HCT116 (cell line): Measurements from ENCODE around the gene DCUN1D5. TPM values are rescaled to one million over a fixed set of nuclear protein-coding genes. Genes with fewer than 3 reads are reported as not detected.

Source experiments
- ATAC-seq: fragments of 200-7000 bp; cut with Tn5 transposase; 2 replicates; pipeline ENCODE4 v1.9.1; 2020; ENCODE audit warnings: mild to moderate bottlenecking, moderate library complexity
- BruUV-seq: library from RNA; stranded (reverse); fragments of 400-500 nt; replicated peaks from 2 replicates; lab custom pipeline; 2021; lab: Mats Ljungman, UMichigan
- CTCF ChIA-PET: fragments of 300-600 bp; sonication (Branson Sonifier 250); formaldehyde crosslinking; loops from one replicate; lab custom pipeline; 2021; ENCODE audit warnings: antibody characterized with exemption; lab: Charles Lee
- POLR2A ChIA-PET: fragments of 300-600, 350-600 bp; sonication (Branson Sonifier 250); formaldehyde crosslinking; loops from one replicate; lab custom pipeline; 2021; ENCODE audit warnings: antibody characterized with exemption; lab: Charles Lee
- RAD21 ChIA-PET, 2 experiments: fragments of 300-600 bp; sonication (Branson Sonifier 250); formaldehyde crosslinking; loops; one replicate each; lab custom pipeline; 2023; ENCODE audit warnings: low total read pairs in 2 of 2; ENCODE audit not compliant: uncharacterized antibody in 2 of 2, unreplicated experiment in 2 of 2, low non-redundant PET in 1 of 2; lab: Charles Lee
- DNase-seq: peaks from one replicate; pipeline ENCODE4 v3.0.0-alpha.2; 2010; ENCODE audit warnings: low read depth, low spot score
- H2AFZ ChIP-seq: fragments of 200-600 bp; shearing (Covaris generic), sonication (generic); 2 replicates; pipeline ENCODE4 v1.6.1; 2017; ENCODE audit warnings: low read depth, mixed run types, mixed read lengths, antibody characterized with exemption, low read length; ENCODE audit not compliant: poor library complexity, severe bottlenecking
- H3K27ac ChIP-seq: 2 replicates; pipeline ENCODE4 v1.5.1; 2012; ENCODE audit warnings: low read depth, low read length
- H3K27me3 ChIP-seq: fragments of 200-600 bp; sonication (generic); 2 replicates; pipeline ENCODE4 v1.6.1; 2016; ENCODE audit warnings: mixed run types, low read length, mixed read lengths; ENCODE audit not compliant: insufficient read depth
- H3K36me3 ChIP-seq, 2 experiments: fragments of 200-500 bp in 1 of 2; fragments of 200-600 bp in 1 of 2; sonication (Bioruptor generic) in 1 of 2; sonication (generic) in 1 of 2; 2 replicates each; pipeline versions ENCODE4 v1.5.1 to v1.6.1; 2014 to 2016; ENCODE audit warnings: low read length in 2 of 2, inconsistent platforms in 1 of 2, mixed read lengths in 1 of 2, mixed run types in 1 of 2; ENCODE audit not compliant: insufficient read depth in 2 of 2, control insufficient read depth in 1 of 2
- H3K4me1 ChIP-seq, 2 experiments: fragments of 200-600 bp in 1 of 2; sonication (generic) in 1 of 2; 2 replicates each; pipeline versions ENCODE4 v1.5.1 to v1.6.1; 2012 to 2017; ENCODE audit warnings: low read length in 2 of 2, inconsistent platforms in 1 of 2, mild to moderate bottlenecking in 1 of 2, mixed read lengths in 1 of 2, mixed run types in 1 of 2, moderate library complexity in 1 of 2; ENCODE audit not compliant: insufficient read depth in 2 of 2, control insufficient read depth in 1 of 2
- H3K4me2 ChIP-seq: fragments of 200-600 bp; sonication (generic); 2 replicates; pipeline ENCODE4 v1.6.1; 2017; ENCODE audit warnings: mixed run types, low read length, mixed read lengths
- H3K4me3 ChIP-seq, 2 experiments: fragments of 200-600 bp in 1 of 2; sonication (generic) in 1 of 2; replicated peaks in 1 of 2; 2 replicates each; pipeline ENCODE4 v1.5.1; 2011 to 2016; ENCODE audit warnings: low read length in 2 of 2, control low read depth in 1 of 2, low read depth in 1 of 2, mild to moderate bottlenecking in 1 of 2, mixed read lengths in 1 of 2, mixed run types in 1 of 2
- H3K79me2 ChIP-seq: fragments of 200-600 bp; sonication (generic); 2 replicates; pipeline ENCODE4 v1.6.1; 2017; ENCODE audit warnings: mild to moderate bottlenecking, mixed run types, low read length, moderate library complexity, mixed read lengths; ENCODE audit not compliant: insufficient read depth
- H3K9ac ChIP-seq: fragments of 200-600 bp; sonication (generic); 2 replicates; pipeline ENCODE4 v1.6.1; 2016; ENCODE audit warnings: low read length, mixed read lengths
- H3K9me2 ChIP-seq: fragments of 200-600 bp; sonication (generic), shearing (Covaris generic); 2 replicates; pipeline ENCODE4 v1.6.1; 2017; ENCODE audit warnings: mixed run types, mild to moderate bottlenecking, moderate library complexity; ENCODE audit not compliant: insufficient read depth
- H3K9me3 ChIP-seq, 2 experiments: fragments of 200-500 bp in 1 of 2; fragments of 200-600 bp in 1 of 2; sonication (Bioruptor generic) in 1 of 2; sonication (generic) in 1 of 2; 2 replicates each; pipeline ENCODE4 v1.6.1; 2014 to 2017; ENCODE audit warnings: low read length in 2 of 2, mixed read lengths in 2 of 2, inconsistent platforms in 1 of 2, low read depth in 1 of 2, mild to moderate bottlenecking in 1 of 2, mixed run types in 1 of 2, moderate library complexity in 1 of 2; ENCODE audit not compliant: control insufficient read depth in 1 of 2, insufficient read depth in 1 of 2
- H4K20me1 ChIP-seq: fragments of 200-600 bp; sonication (generic), shearing (Covaris generic); 2 replicates; pipeline ENCODE4 v1.6.1; 2017; ENCODE audit warnings: mixed run types, mild to moderate bottlenecking, moderate library complexity; ENCODE audit not compliant: insufficient read depth
- CBX3 ChIP-seq: IDR thresholded peaks from 2 replicates; pipeline ENCODE4 v1.6.1; 2012; ENCODE audit warnings: low read depth
- CEBPB ChIP-seq: IDR thresholded peaks from 2 replicates; pipeline ENCODE4 v1.6.1; 2012; ENCODE audit warnings: low read depth
- EGR1 ChIP-seq: IDR thresholded peaks from 2 replicates; pipeline ENCODE4 v1.6.1; 2012; ENCODE audit warnings: low read depth
- ELF1 ChIP-seq: IDR thresholded peaks from 2 replicates; pipeline ENCODE4 v1.6.1; 2012; ENCODE audit warnings: low read depth, borderline replicate concordance
- EZH2 ChIP-seq: fragments of 200-600 bp; sonication (generic); IDR thresholded peaks from 2 replicates; pipeline ENCODE4 v1.6.1; 2017; ENCODE audit warnings: antibody characterized with exemption, mixed run types
- EZH2phosphoT487 ChIP-seq: fragments of 200-600 bp; IDR thresholded peaks from 2 replicates; pipeline ENCODE4 v1.6.1; 2018; ENCODE audit warnings: antibody characterized with exemption, borderline replicate concordance
- FOSL1 ChIP-seq: IDR thresholded peaks from 2 replicates; pipeline ENCODE4 v1.6.1; 2012; ENCODE audit warnings: low read depth
- JUND ChIP-seq: IDR thresholded peaks from 2 replicates; pipeline ENCODE4 v1.6.1; 2012
- POLR2A ChIP-seq: IDR thresholded peaks from 2 replicates; pipeline ENCODE4 v1.7.0; 2011; ENCODE audit warnings: borderline replicate concordance; ENCODE audit not compliant: insufficient read depth, insufficient read length; ENCODE audit errors: extremely low read depth
- POLR2AphosphoS5 ChIP-seq: IDR thresholded peaks from 2 replicates; pipeline ENCODE4 v1.6.1; 2011; ENCODE audit warnings: mild to moderate bottlenecking, low read depth, low read length, moderate library complexity
- RAD21 ChIP-seq: IDR thresholded peaks from 2 replicates; pipeline ENCODE4 v1.6.1; 2012; ENCODE audit warnings: low read depth, mild to moderate bottlenecking
- SRF ChIP-seq: IDR thresholded peaks from 2 replicates; pipeline ENCODE4 v1.6.1; 2012; ENCODE audit warnings: low read depth
- TCF7L2 ChIP-seq: IDR thresholded peaks from 2 replicates; pipeline ENCODE4 v1.7.0; 2011; ENCODE audit warnings: borderline replicate concordance, inconsistent platforms; ENCODE audit not compliant: insufficient read depth, insufficient read length; ENCODE audit errors: extremely low read depth
- YY1 ChIP-seq: IDR thresholded peaks from 2 replicates; pipeline ENCODE4 v1.6.1; 2011; ENCODE audit warnings: low read length, low read depth, moderate library complexity, mild to moderate bottlenecking; ENCODE audit not compliant: insufficient replicate concordance; ENCODE audit errors: extremely low read depth
- ZFX ChIP-seq: fragments of 450-650 bp; IDR thresholded peaks from 2 replicates; pipeline ENCODE4 v1.6.1; 2017
- ZNF274 ChIP-seq: fragments of 200-500 bp; sonication (Bioruptor generic); IDR thresholded peaks from 2 replicates; pipeline ENCODE4 v1.6.1; 2014; ENCODE audit warnings: mild to moderate bottlenecking, low read depth, low read length, inconsistent platforms
- intact Hi-C: fragments of 100-400 bp; cut with micrococcal nuclease; formaldehyde crosslinking; loops from 2 replicates; pipeline ENCODE4 v1.10.0; 2022
- total RNA-seq: library from RNA; stranded (reverse); gene quantifications from one replicate; pipeline ENCODE4 v1.2.1, GENCODE V29; 2021; ENCODE audit not compliant: unreplicated experiment
- TF ChIP-seq, protein P1 (sequence below): IDR thresholded peaks from 2 replicates; pipeline ENCODE4 v1.6.1; 2012
- TF ChIP-seq, protein P2 (sequence below): IDR thresholded peaks from 2 replicates; pipeline ENCODE4 v1.6.1; 2012; ENCODE audit warnings: low read depth
- TF ChIP-seq, protein P3 (sequence below), 3 experiments: fragments of 200-600 bp in 1 of 3; sonication (generic) in 1 of 3; IDR thresholded peaks in 2 of 3; conservative IDR thresholded peaks in 1 of 3; 2 replicates each; pipeline ENCODE4 v1.5.1; 2012 to 2017; ENCODE audit warnings: low read depth in 2 of 3, low read length in 2 of 3, antibody characterized with exemption in 1 of 3, borderline replicate concordance in 1 of 3, control low read depth in 1 of 3, mild to moderate bottlenecking in 1 of 3, mixed read lengths in 1 of 3, mixed run types in 1 of 3, moderate library complexity in 1 of 3; ENCODE audit not compliant: insufficient read depth in 1 of 3
- TF ChIP-seq, protein P4 (sequence below): IDR thresholded peaks from 2 replicates; pipeline ENCODE4 v1.6.1; 2012

DCUN1D5 gene
- total RNA-seq, 1 experiment from 2014 or later, result 60.1 TPM

DNA sequence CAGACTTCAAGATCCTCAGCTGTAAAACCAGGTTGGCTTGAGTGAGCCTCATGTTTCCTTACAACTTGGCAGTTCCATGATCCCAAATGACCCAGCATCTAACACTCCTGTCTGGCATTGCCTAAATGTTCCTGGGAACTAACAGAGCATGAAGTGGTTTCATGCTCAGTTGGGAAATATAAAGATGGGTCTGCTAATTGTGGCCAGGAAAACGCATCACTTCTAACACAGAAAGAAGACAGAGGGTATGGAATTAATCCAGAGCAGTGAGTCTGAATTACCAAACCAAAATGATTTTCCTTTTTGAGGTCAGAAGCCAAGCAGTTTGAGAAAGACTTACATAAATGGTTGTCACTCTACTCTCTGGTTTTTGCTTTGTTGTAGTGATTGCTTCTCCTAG is 75.9 kb downstream of the DCUN1D5 start:
- no peak overlapping the region for H2AFZ ChIP-seq
- POLR2A ChIA-PET, result no interaction called here

More for the DNA sequence above, 75.9 kb downstream of the DCUN1D5 start:
- Histone ChIP-seq H3K9me3 (no peaks in the 10 kb centered on the region), H3K4me2 (no peak overlapping the region), H3K36me3 (no peaks in the 10 kb centered on the region), H3K79me2 (no peaks in the 10 kb centered on the region), H3K27me3 (no peaks in the 10 kb centered on the region), H4K20me1 (no peaks in the 10 kb centered on the region), H3K4me1 (no peaks in the 10 kb centered on the region), H3K4me3 (no peak overlapping the region), H3K9me2 (no peaks in the 10 kb centered on the region), H3K9ac (no peak overlapping the region), H3K27ac (no peak overlapping the region)
- ATAC-seq, result no peak
- no TSS peak for BruUV-seq
- RAD21 ChIA-PET, result no interaction called here
- no peak for DNase-seq
- TF ChIP-seq YY1 (no peak), CBX3 (no peak), RAD21 (no peak), SRF (no peak), EZH2phosphoT487 (no peak), POLR2A (no peak), ZNF274 (no peak), EZH2 (no peak), EGR1 (no peak), FOSL1 (no peak), ZFX (no peak), CEBPB (no peak), TCF7L2 (no peak), ELF1 (no peak), JUND (no peak), POLR2AphosphoS5 (no peak)
- TF ChIP-seq, protein P1, sequence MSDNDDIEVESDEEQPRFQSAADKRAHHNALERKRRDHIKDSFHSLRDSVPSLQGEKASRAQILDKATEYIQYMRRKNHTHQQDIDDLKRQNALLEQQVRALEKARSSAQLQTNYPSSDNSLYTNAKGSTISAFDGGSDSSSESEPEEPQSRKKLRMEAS, result no peak
- TF ChIP-seq, protein P2, sequence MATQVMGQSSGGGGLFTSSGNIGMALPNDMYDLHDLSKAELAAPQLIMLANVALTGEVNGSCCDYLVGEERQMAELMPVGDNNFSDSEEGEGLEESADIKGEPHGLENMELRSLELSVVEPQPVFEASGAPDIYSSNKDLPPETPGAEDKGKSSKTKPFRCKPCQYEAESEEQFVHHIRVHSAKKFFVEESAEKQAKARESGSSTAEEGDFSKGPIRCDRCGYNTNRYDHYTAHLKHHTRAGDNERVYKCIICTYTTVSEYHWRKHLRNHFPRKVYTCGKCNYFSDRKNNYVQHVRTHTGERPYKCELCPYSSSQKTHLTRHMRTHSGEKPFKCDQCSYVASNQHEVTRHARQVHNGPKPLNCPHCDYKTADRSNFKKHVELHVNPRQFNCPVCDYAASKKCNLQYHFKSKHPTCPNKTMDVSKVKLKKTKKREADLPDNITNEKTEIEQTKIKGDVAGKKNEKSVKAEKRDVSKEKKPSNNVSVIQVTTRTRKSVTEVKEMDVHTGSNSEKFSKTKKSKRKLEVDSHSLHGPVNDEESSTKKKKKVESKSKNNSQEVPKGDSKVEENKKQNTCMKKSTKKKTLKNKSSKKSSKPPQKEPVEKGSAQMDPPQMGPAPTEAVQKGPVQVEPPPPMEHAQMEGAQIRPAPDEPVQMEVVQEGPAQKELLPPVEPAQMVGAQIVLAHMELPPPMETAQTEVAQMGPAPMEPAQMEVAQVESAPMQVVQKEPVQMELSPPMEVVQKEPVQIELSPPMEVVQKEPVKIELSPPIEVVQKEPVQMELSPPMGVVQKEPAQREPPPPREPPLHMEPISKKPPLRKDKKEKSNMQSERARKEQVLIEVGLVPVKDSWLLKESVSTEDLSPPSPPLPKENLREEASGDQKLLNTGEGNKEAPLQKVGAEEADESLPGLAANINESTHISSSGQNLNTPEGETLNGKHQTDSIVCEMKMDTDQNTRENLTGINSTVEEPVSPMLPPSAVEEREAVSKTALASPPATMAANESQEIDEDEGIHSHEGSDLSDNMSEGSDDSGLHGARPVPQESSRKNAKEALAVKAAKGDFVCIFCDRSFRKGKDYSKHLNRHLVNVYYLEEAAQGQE, result no peak
- TF ChIP-seq, protein P3, sequence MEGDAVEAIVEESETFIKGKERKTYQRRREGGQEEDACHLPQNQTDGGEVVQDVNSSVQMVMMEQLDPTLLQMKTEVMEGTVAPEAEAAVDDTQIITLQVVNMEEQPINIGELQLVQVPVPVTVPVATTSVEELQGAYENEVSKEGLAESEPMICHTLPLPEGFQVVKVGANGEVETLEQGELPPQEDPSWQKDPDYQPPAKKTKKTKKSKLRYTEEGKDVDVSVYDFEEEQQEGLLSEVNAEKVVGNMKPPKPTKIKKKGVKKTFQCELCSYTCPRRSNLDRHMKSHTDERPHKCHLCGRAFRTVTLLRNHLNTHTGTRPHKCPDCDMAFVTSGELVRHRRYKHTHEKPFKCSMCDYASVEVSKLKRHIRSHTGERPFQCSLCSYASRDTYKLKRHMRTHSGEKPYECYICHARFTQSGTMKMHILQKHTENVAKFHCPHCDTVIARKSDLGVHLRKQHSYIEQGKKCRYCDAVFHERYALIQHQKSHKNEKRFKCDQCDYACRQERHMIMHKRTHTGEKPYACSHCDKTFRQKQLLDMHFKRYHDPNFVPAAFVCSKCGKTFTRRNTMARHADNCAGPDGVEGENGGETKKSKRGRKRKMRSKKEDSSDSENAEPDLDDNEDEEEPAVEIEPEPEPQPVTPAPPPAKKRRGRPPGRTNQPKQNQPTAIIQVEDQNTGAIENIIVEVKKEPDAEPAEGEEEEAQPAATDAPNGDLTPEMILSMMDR (IDR thresholded peaks at IDR 0.05 in 2 of 3, conservative IDR thresholded peaks at IDR 0.05 in 1 of 3; ENCODE audit: borderline replicate concordance in 1 of 3, insufficient read depth in 1 of 3, low read depth in 2 of 3, low read length in 2 of 3), result no peak
- TF ChIP-seq, protein P4, sequence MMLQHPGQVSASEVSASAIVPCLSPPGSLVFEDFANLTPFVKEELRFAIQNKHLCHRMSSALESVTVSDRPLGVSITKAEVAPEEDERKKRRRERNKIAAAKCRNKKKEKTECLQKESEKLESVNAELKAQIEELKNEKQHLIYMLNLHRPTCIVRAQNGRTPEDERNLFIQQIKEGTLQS, result no peak
- intact Hi-C loops, result no loop called here
- CTCF ChIA-PET, result no interaction called here
